ENCODE measurements around the gene IQGAP1. TPM values are rescaled to one million over a fixed set of nuclear protein-coding genes. Genes with fewer than 3 reads are reported as not detected.

Gene IQGAP1
- total and polyA plus RNA-seq, 2 of the 4 experiments (the other 2 are of a cell fraction): 87.5 to 207 TPM

DNA sequence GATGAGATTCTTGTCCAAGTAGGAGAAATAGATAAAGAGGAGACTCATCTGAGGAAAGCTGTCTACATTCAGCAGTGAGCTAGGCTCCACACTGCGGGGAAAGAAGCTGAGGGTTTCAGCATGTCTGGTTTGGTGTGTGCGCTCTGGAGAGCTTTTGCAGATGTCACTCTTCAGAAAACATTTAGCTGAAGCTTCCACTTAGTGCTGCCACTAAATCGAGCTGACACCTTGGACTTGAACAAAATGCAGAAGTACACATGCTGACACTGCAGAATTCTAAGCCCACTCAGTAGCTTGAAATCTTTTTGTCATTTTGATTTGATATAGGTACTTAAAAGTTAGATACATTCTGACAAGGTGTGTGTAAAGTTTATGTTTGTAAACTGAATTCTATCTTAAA, 109.3 kb downstream of the IQGAP1 start:
- Histone ChIP-seq H3K79me1 (ENCODE audit: low read depth in 1 of 2, low read length in 2 of 2) (peaks cover 4 to 8% of the 10 kb centered on the region in 2 experiments; a peak in 3 of 4 replicates), H3K4me2 (ENCODE audit: low read depth, low read length) (no peak overlapping the region), H3K36me3 (ENCODE audit: control insufficient read depth, insufficient read depth, low read length) (peaks cover 45% of the 10 kb centered on the region), H3K9ac (ENCODE audit: low read depth, low read length) (no peak overlapping the region), H2BK120ac (ENCODE audit: low read depth, low read length) (no peak overlapping the region), H3K4me3 (ENCODE audit: insufficient read depth, low read depth, low read length) (no peak overlapping the region), H3K18ac (ENCODE audit: low read depth, low read length) (no peak overlapping the region), H3K4me1 (ENCODE audit: control insufficient read depth, insufficient read depth, low read length) (no peaks in the 10 kb centered on the region), H4K20me1 (ENCODE audit: insufficient read depth, low read length) (no peaks in the 10 kb centered on the region), H2AK9ac (replicated peaks; ENCODE audit: low read depth, low read length, poor library complexity) (no peak overlapping the region), H4K5ac (ENCODE audit: low read depth, low read length) (no peak overlapping the region), H2BK20ac (ENCODE audit: low read depth, low read length) (no peak overlapping the region), H3K56ac (ENCODE audit: extremely low read depth, insufficient read depth, low read length) (no peak overlapping the region), H3K23ac (ENCODE audit: low read depth, low read length) (no peak overlapping the region), H4K91ac (ENCODE audit: insufficient read depth, low read depth, low read length) (no peak overlapping the region), H2AFZ (replicated peaks; ENCODE audit: low read length, poor library complexity) (no peak overlapping the region), H2BK5ac (ENCODE audit: low read depth, low read length, poor library complexity, severe bottlenecking) (no peak overlapping the region), H3K27me3 (ENCODE audit: control insufficient read depth, insufficient read depth, low read length) (no peaks in the 10 kb centered on the region), H3K9me3 (ENCODE audit: control insufficient read depth, insufficient read depth, low read length) (no peaks in the 10 kb centered on the region), H2BK15ac (ENCODE audit: low read depth, low read length) (no peak overlapping the region), H4K8ac (ENCODE audit: low read depth in 2 of 2, low read length in 2 of 2) (no peak overlapping the region), H3K9me1 (ENCODE audit: insufficient read depth, low read length) (no peaks in the 10 kb centered on the region), H2AK5ac (ENCODE audit: low read depth, low read length) (no peak overlapping the region), H3K14ac (replicated peaks; ENCODE audit: low read depth, low read length) (no peak overlapping the region), H3K27ac (ENCODE audit: insufficient read depth, low read length) (no peak overlapping the region), H3K4ac (ENCODE audit: low read depth, low read length) (no peak overlapping the region)
- POLR2A ChIA-PET (ENCODE audit: unreplicated experiment): no interaction called here
- dilution Hi-C loops (cut with HindIII; ENCODE audit: low sequenced_read_pairs, unreplicated experiment) (no loop called here), intact Hi-C loops (cut with micrococcal nuclease) (loop anchor here (5.0 kb wide), 1 partner anchor 195 kb away; no protein-coding TSS in a partner anchor), in situ Hi-C loops (cut with MboI; ENCODE audit: low sequenced_read_pairs) (loop anchor here (10.0 kb wide), 1 partner anchor 387 kb away; the partner anchor contains the start of gene FES)
- WGBS, 2 experiments (ENCODE audit: extremely low coverage in 2 of 2, insufficient read length in 1 of 2): no CpG with 5 or more reads among the region's 3 CpGs
- CTCF ChIA-PET: no interaction called here
- no peak for TF ChIP-seq MAZ (IDR thresholded peaks at IDR 0.05; ENCODE audit: borderline replicate concordance, low read depth, low read length)
- peak; percentile 92 for TF ChIP-seq MAFK (IDR thresholded peaks at IDR 0.05; ENCODE audit: low read depth, low read length)
- ATAC-seq (ENCODE audit: low read depth) (no peak), DNase-seq (no peak)
- no TSS peak for BruUV-seq (replicated peaks)
